Skin of body (tissue), 3 donors: ENCODE measurements around the gene TTC21A. TPM values are rescaled to one million over a fixed set of nuclear protein-coding genes. Genes with fewer than 3 reads are reported as not detected.

ENCODE experiments used
- DNase-seq: peaks from one replicate; lab custom pipeline; 2025; lab: John Stamatoyannopoulos, UW
- small RNA-seq: library from RNA; depleted of rRNA; stranded (forward); fragments of <200 nt; gene quantifications from one replicate; pipeline ENCODE3, GENCODE V24; 2014; ENCODE audit warnings: low replicate concordance
- total RNA-seq: library from RNA; depleted of rRNA; stranded (reverse); fragments of >200 nt; gene quantifications from one replicate; pipeline ENCODE4 v1.2.3, GENCODE V29; 2014

TTC21A gene
- total RNA-seq, 1 donor from 2014 or later = 4.3 TPM

DNA sequence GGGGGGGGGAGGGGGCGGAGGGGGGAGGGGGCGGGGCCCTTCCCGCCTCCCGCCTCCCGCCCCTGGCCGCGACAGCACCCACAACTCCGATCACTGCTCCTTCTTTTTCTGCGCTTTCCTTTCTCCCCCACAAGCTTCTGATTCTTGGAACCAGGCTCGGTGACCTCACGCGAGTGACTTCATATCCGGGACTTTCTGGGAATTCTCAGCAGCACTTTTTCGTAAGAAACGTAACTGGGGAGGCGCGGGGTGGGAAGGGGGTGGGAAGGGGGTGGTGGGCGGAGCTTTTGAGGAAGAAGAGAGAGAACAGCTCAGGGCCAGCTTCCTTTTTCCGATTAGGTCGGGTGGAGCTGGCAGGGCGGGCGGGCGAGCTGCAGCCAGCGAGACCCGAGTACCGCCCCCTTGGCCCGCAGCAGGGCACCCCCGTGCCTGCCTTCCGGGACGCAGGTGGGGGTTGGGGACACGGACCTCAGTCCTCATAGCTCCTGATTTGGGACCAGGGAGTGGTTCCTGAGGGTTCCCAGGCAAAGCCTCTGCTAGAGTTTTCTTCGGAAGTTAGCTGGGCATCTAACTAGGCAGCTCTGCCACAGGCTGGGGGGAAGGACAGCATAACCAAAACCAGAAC, 70.3 kb downstream of the TTC21A start:
- DNase-seq = peak; percentile 98

DNA sequence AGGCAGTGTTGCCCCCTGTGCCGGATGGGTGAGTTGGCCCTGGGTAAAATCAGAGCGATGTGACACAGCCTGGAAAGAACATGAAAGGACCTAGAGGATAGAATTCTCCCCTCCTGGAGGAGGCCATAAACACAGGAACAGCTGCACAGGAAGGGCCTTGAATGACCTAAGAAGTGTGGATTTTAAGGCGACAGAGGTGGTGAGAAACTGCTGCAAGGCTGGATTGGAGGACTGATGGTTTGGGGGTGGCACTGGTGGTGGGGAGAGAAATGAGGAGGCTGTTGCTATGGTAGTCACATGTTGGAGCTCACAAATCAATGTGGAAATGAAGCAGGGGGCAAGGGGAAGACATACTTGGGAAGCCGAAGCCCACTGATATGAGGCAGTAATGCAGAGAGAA, 71.1 kb downstream of the TTC21A start:
- no peak for DNase-seq

DNA sequence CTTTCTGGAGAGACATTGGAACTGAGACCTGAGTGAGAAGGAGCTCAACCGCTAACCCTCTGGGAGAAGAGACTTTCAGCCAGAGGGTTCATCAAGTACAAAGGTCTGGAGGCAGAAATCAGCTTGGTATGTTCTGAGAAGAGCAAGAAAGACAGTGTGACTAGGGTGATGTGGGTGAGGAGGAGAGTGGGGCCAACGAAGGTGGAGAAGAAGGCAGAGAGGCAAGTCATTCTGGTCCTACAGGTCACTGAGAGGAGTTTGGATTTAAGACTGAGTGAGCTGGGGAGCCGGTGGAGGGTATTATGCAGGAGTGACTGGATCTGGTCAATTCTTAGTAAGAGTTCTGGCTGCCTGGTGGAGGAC, 72.7 kb downstream of the TTC21A start:
- no peak for DNase-seq

DNA sequence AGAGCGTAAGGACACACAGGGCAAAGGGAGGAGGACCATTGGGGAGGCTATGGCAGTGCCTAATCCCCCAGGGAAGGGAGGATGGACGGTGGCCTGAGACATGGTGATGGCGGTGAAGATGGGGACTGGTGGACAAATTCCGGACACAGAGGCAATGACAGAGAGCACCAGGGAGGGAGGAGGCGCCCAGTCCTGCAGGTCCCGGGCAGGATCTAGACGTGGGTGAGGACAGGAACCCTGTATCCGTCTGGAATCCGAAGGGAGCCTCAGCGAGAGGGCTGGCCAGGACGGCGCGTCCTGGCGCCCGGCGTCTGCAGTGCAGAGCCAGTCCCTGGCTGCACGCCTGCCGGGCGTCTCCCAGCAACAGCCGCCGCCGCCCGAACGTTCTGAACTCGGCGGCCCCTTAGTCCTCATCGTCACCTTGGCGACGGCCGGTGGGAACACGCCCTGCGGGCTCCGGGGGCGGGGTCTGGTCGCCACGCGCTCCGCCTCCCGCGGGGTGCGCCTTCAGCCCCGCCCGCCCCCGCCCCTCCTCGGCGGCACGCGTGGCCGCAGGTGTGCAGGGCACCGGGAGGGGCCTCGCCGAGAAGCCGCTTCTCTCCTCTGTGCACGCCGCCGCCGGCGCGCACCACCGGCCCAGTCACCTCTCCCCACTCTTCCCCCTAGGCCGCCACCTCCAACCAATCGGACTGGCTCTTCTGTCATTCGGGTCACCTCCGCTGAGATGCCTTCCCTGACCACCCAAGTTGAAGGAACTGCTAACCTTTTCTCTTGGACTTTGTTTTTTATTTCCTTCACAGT, 73.3 kb downstream of the TTC21A start:
- peak; percentile 55 for DNase-seq

DNA sequence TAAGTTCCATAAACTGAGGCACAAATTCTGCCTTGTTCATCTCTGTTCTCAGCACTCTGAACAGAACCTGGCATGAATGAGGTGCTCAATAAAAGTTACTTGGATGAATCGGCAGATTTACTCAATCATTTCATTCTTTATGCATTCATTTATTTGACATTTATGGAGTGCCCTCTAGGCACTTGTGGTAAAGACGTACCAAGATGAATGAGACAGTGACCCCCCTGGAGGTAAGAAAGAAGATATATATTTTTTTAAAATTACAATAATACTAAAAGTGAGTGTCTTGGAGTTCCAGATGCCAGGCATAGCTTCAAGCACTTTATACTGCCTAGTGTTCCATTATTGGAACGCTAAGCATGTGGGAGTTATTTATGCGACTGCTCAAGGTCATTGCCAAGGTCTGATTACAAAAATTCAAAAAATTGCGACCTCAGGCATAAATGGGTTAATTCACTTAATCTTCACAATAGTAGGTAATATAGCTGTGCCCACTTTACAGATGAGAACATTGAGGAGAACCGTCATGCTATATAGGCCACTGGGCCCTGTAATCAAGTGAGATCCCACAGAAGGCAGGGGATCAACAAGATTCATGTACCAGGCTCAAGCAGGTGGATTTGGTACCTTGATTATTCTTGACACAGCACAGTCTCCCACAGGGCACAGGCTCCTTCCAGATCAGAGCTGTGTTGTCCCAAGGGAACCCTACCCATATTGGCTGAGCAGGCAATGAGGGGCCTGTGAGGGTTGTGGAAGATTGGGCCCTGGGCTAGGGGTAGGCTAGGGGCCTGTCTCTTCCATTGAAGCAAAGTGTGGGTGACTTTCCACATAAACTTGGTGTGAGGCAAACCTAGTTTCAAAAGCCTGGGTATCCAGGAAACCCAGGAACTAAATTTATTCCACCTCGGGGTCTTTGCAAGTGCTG, 74.2 kb downstream of the TTC21A start:
- DNase-seq = no peak

DNA sequence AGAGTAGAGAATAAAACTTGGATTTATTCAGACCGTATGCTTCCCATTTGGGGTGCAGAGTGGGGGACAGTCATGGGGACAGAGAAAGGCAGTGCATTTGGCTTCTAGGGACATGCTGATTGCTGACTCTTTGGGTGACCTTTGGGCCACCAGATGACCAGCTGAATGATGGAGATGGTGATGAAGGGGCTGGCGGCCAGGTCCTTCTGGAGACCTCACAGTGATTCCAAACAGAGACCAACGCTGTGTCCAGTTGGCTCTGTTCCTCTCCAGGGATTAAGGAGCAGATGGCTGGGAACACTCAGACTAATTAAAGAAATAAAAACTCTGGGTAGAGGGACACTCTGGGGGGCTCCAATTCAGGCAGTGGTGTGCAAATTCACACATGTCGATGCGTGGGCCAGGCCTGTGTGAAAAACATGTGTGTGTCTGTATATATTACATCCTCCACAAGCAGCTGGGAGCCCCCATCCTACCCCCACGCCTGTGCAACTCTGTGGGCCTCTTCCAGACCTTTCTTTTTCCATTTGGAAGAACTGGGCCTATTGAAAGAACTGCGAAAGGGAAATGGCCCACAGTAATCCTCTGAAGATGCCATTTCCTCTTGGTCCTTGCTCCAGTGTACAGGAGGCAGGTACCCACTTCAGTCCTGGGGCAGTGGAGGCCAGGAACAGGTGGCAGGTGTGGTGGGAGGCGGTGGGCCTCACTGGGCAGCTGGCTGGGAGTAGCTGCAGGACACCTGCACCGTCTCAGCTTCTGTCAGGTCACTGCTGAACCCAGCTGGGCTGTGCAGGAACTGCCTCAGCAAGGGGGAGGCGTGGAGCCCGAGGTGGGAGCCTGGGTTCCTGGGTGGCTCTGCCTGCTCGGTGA, 76.0 kb downstream of the TTC21A start:
- no peak for DNase-seq

DNA sequence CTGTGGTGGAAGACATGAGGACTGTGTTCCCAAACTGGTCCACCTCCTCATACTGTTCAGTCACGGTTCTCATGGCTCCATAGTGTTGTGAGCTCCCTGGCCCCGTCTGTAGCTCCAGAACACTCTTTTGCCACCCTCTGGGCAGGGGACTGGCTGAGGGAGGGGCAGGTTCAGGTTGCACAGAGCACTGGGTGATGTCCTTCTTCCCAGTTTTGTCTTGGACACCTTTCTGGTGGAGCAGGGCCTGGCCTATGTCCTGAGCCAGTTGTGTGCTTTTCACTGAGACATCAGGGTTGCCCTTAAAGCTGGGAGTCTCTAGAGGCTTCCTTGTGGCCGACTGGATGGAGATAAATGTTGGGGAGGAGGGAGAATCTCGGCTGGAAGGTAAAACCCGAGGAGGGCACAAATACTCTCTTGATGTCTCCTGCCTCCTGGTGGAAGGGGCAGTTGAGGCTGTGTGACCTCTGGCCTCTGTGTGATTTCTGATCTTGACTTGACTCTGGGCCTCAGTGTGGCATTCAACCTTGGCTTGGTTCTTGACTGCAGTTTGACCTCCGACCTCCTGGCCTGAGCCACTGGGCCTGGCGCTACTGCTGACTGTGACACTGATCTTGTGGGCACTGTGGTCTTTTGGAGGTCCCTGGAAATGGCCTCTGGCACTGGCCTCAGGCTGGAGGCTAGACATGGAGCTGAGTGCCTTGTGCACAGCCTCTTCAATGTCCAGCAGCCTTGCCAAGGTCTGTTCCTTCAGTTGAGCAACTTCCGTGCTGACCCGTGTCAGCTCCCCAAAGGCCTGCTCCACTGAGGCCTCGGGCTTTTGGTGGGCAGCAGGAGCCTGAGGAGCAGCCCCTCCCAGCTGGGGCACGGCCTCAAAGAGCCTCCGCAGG, 76.8 kb downstream of the TTC21A start:
- no peak for DNase-seq

DNA sequence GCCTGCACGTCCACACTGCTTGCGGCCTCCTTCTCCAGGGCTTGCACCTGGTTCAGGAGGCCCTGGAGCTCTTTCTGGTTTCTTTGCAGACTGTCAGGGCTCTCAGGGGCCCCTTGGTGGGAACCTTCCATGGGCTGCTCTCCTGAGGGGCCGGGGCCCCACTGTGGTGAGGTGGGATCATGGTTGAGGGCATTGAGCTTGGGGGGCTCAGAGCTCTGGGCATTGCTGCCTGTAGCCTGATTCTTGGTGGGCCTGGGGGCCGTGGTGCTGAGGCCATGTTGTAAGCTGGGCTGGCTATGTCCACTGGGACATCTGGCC, 77.4 kb downstream of the TTC21A start:
- no peak for DNase-seq

DNA sequence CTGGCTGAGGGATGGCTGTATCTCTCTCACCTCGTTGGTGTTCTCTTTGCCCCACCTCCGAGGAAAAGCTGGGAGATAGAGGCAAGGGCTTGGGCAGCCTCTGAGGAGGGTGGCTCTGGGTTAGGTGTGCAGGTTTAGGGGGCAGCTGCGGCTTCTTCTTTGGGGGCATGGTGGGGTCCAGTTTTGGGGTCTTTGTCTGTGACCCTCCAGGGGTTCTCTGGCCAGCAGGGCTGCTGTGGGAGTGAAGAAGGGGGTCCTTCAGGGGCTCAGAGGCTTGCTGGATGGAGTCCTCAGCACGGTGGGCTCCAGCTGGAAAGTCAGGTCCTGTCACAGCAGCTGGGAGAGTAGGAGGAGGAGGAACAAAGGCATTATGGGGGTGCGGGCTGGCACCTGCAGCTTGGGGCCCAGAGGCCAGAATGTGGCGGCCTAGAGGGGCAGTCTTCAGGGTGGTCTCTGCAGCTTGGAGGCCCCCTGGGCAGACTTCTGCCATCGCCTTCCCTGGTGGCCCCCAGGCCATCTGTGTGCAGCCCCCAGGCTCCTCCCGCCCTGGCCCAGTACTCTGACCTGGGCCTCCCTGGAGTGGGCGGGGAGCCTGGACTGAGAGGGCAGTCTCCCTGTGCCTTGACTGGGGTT, 78.0 kb downstream of the TTC21A start:
- DNase-seq = no peak

DNA sequence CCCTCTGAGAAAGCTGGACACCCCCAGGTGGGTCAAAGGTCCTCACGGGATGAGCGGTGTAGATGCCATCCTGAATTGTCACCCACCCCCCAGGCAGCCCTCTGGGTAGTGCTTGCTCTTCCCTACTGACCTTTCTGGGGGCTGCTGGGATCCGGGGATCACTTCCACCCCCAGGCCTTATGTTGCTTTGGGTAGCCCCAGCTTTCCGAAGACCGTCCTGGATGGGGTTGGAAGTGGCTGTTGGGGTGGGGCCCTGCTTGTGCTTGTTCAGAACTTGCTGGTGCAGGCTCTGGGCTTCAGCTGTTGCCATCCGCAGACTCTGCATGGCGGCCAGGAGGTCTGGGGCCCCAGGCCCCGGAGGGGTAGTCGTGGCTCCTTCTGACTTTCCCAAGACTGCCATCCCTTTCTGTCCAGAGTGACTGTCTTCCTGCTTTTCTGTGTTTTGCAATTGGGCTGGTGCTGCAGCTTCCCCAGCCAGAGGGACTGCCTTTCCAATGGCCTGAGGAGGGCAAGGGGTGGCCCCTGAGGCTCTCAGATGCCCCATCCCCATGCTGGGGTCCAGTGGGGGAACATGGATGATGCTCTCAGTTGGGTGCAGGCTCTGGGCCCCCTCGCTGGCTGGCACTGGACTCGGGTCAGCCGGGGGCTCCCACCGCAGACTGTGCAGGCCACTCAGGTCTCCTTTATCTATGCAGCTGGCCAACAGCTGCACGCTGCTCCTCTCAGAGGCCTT, 78.6 kb downstream of the TTC21A start:
- DNase-seq = no peak

DNA sequence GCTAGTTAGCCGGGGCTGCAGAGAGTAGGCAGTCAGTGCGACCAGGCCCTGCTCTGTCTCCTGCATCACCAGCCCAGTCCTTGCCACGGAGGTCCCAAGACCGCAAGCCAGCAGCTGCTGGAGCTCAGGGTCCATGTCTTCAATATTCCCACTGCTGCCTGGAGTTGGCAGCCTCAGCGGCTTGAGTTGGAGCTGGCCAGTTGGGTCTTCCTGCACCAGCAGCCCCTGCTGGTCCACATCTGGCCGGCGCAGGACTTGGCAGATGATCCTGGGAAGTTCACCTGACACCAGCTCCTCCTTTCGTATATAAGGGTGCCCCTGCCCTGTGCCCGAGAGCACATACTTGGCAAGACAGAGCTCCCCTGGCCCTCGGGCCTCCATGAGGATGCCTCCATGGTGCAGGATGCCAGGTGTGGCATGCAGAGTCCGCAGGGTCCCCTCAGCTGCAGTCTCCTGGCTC, 79.2 kb downstream of the TTC21A start:
- no peak for DNase-seq

DNA sequence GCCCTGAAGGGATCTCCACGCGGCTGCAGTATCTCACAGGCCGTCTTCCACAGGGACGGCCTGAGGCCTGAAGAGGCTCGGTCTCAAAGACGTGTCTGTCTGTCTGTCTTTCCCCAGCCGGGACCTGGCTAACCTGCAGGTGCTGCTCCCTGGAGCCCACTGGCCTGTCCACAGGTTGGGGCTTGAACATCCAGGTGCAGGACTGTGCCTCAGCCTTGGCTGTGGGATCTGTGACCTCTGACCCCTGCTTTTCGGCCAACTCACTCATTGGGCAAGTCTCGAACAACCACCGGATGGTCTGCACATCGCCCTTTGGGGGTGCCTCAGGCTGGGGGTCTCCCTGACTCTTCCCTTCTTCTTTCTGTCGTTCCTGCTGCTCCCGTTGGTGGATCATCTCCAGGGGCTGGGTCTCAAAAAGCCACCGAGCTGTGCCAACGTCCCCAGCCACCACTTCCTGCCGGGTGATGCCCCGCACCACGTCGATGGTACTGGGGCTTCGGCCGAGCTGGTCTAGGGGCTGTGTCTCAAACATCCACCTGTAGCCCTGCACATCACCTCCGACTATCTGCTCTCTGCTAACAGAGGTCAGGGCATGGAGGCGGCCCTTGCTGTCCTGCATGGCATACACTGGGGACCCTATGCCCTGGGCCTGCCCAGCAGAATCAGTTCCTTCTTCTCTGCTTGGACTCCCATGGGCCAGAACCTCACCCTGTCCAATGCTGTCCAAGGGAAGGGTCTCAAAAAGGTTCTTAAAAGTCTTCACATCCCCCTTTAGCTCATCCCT, 80.1 kb downstream of the TTC21A start:
- DNase-seq = no peak

Small RNA genes lying within 50 kb of the gene (small RNA-seq; reads per million reads assigned to genes)
- not detected for gene RF00017

Other genes starting within 250 kb of the TTC21A start
- gene SCN11A, start 55.7 kb upstream of the TTC21A start, total RNA-seq = 1.9 TPM
- gene WDR48, start 55.7 kb upstream of the TTC21A start, total RNA-seq = 44.1 TPM
- 29.9 TPM for gene GORASP1, start 53 bp upstream of the TTC21A start, total RNA-seq
- gene CSRNP1, start 45.9 kb downstream of the TTC21A start, total RNA-seq = 27.8 TPM
- 11.8 TPM for gene XIRP1, start 84.9 kb downstream of the TTC21A start, total RNA-seq
- gene CX3CR1, start 172.4 kb downstream of the TTC21A start, total RNA-seq = 1.5 TPM
- not detected for gene CCR8, start 222.0 kb downstream of the TTC21A start, total RNA-seq